SKM-1 treated with dmso at 0.1 percent for 144 hours (cell line): ENCODE measurements around the gene KHDC1L.
"Not testable (repeated sequence)": the region's sequence is repeated elsewhere in the genome, so short reads cannot be mapped to it uniquely, and the experiment has no call there.

Source experiments
- DNase-seq: peaks from one replicate; lab custom pipeline; 2025; ENCODE audit not compliant: unreplicated experiment; lab: John Stamatoyannopoulos, UW

KHDC1L gene

DNA sequence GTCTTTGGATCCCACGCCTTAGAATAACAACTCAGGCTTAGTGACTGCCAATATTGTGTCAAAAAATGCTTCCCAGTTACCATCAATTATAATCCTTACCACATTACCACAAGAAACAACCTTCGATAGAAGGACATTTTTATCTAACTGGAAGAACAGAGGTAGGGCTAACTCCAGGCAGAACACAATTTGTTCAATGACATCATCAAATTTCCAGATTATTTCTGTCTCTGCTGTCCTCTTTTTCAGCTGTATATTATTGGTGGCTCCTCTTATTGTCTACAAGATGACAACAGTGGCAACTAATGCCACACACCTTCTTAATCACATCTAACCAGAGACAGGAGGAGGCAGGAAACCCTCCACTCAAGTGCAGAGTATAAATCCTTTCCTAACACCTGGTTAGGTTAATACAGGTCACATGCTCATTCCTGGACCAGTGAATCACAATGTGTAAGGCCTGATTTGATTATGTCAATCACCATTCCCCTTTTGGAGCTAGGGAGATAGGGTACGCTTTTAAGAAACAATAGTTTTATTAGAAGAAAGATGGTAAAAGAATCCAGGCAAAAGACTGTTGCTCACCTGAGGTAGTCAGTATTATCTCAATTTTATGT, 18.0 kb downstream of the KHDC1L start:
- no peak for DNase-seq

DNA sequence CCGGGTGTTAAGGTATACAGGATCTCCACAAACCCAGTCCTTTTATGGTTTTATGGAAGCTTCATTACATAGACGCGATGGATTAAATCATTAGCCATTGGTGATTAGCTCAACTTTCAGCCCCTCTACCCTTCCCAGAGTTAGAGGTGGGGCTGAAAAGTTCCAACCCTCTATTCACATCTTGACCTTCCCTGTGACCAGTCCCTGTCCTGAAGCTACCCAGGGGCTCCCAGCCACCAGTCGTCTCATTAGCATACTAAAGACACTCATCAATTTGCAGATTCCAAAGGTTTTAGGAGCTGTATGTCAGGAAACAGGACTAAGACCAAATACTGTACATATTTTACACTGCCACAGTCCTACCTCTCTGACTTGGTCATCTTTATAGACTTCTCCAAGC, 21.0 kb downstream of the KHDC1L start:
- no peak for DNase-seq

DNA sequence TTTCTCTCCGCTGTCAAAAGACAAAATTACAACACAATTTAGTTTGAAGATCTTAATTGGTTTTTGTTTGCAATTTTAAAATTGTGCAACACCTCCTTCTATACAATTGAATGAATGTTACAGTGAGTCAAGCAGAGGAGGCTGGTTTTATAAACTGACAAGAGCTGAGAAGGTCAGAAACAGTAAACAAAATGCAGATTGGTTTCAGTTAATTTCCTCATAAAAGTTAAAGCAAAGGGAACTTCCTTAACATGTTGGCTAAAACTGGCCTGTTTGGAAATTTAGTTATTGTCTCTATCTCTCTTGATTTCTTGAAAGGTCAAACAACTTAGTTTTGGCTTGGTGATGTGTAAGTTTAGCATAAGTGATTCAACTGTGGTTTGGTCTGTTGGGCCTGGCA, 22.2 kb downstream of the KHDC1L start:
- no peak for DNase-seq

- no peak for DNase-seq
Measured at GRCh38 chr6:73200735-73201134, 24.6 kb downstream of the KHDC1L start.

- DNase-seq = no peak
Measured at GRCh38 chr6:73200247-73200646, 25.0 kb downstream of the KHDC1L start.

GRCh38 chr6:73194744-73195143, 30.6 kb downstream of the KHDC1L start:
- DNase-seq = no peak

DNA sequence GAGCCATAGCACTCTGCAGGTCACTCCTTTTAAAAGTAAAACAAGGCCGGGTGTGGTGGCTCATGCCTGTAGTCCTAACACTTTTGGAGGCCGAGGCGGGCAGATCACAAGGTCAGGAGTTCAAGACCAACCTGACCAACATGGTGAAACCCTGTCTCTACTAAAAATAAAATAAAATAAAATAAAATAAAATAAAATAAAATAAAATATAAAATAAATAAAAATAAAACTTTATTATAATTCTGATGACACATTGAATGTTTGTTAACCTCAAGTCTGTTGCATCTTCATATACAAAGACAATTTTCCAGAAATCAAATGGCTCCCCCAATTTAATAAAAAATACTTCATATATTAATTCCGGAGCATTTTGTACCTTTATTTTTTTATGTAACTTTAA, 32.0 kb downstream of the KHDC1L start:
- DNase-seq = not testable (repeated sequence)

- DNase-seq = no peak
Measured at GRCh38 chr6:73182021-73182607, 43.2 kb downstream of the KHDC1L start.

- DNase-seq = peak; percentile 66
Measured at GRCh38 chr6:73180763-73181619, 44.3 kb downstream of the KHDC1L start.

DNA sequence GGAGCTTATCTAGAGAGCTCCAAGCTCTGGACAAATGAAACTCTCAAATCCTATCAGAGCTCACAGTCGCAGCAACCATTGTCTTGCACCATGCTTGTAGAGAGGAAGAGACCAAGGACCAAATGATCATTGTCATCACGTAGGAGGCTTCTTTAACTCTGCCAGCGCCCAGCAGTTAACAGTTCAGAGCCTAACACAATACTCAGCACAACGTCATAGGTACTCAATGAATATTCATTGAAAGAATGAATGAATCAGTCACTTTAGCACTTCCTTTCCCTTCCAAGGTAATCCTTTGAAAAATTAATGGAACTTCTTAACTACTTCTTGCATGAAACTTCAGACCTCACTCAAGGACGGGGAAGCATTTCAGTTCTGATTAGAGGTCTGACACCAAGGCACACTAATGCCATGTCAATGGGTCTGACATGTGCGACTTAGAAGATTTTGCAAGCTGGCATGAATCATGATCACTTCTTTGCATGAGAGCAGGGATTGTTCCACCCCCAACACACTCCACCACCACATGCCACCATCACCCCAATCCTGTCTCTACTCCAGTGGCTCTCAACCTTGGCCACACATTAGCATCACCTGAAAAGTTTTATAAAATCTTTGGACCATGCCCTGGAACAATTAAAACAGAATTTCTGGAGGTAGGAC, 45.1 kb downstream of the KHDC1L start:
- no peak for DNase-seq

DNA sequence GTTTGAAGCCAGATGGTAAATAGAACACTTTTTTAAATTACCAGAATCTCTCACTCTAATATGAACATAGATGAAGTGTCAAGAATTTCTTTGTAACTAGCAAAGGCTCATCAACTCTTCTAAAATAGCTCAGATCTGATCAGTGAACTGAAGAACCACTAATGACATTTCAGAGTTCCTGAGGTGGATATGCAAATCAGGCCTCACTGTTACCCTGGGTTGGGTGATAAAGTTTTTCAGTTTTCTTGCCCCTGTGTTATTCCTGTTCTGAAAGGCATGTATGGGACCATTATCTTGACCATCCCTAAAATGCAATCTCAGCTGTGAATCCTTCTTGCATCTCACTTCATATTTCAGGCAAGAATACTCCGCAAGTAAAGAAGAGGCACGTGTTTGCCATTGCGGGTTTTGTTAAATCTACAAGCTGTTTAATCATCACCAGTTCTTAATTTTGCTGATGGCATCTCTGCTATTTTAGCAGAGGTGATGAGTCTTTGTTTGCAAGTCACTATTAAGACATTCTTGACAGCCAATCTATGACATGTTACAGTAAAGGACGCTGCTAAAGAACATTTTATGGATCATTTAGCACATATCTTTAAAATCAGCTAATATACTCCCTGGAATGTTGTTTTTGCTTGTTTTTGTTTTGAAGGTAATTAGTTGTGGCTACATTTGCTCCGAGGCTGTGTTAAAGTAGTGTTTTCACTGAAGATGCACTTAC, 47.9 kb downstream of the KHDC1L start:
- DNase-seq = no peak

- DNase-seq = no peak
Measured at GRCh38 chr6:73176057-73176456, 49.2 kb downstream of the KHDC1L start.

- no peak for DNase-seq
Measured at GRCh38 chr6:73174646-73175045, 50.6 kb downstream of the KHDC1L start.
